Activated CD8-positive, alpha-beta memory T cell treated with anti-CD3 and anti-CD28 coated beads for 1 hour (primary cell): ENCODE results near the gene ROR2.

Source experiments
- DNase-seq, 2 donors: peaks; one replicate each; pipeline ENCODE4 v3.0.0-alpha.2; 2020; ENCODE audit warnings: low read depth in 1 of 2; ENCODE audit errors: extremely low read depth in 1 of 2

ROR2 gene

DNA sequence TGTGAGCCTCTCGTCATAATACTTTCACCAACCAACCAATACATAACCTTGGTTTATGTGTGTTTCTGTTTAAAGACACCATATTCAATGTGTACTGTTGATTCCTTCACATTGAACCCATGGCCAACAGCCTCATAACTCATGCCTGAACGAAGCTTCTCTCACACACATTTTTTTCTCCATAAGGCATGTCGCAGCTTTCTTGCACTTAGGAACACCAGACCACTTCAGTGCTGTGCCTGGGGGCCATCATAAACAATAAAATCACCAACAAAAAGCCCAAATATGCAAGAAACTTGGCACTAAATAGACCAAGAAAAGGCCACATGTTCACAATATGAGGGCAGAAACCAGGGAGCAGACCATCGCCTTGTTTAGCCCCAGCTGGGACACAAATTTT lies 192.2 kb downstream of the ROR2 start:
- no peak for DNase-seq

GRCh38 chr9:91756510-91756780 lies 193.6 kb downstream of the ROR2 start:
- DNase-seq, result no peak

GRCh38 chr9:91755761-91756509 lies 194.1 kb downstream of the ROR2 start:
- no peak for DNase-seq

DNA sequence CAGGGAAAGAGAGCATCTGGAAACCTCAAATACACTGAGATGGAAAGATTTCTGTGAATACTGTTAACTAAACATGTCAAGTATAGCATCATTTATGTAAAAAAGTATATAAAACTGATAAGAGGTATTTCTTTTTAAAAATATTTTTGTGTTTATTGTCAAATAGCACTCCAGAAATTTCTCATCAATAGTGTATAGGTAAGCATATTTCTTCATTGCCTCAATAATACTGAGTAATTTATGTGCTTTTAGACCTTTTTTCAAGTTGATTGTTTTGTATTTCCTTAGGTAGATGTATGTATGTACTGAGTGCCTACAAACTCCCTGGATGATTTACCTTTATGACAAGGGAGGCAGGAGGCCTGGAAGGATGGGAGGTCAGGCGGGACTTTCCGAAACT lies 196.3 kb downstream of the ROR2 start:
- DNase-seq, result no peak

GRCh38 chr9:91751922-91752321 lies 198.1 kb downstream of the ROR2 start:
- DNase-seq, result no peak

- no peak for DNase-seq
Observed at GRCh38 chr9:91750343-91750742, 199.7 kb downstream of the ROR2 start.

DNA sequence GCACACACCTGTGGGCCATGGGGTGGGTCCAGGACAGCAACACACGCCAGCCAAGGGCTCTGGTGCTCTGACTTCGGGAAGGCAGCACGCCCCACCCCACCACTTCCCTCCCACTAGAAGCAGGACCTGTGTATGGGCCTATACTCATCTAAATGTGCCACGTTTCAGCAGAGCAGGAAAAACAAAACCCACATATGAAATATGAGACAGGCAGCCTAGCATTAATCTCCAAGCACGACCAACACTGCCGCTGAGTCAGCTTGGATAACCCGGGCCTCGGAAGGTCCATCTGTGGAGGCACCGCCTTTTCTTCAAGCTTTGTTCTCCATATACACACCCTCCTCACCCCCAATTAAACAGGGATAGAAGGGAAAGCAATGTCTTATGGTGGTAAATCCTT lies 203.1 kb downstream of the ROR2 start:
- DNase-seq, result no peak

DNA sequence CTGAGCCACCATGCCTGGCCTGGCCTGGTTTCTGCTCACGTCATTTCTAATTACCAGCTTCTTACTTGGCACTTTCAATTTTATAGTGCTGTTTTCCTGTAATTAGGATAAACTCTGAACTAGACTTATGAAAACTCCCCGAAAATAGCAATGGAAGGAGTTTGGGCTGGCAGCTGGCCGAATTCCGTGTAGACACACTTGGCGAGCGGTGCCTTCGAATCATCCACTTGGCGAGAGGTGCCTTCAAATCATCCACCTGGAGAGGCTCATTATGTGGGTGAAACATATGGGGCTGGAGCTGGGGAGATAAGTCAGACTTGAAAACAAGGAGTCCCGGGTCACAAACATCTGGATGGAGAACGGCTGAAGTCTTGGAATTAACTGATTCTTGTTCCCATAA lies 203.7 kb downstream of the ROR2 start:
- DNase-seq, result no peak

- DNase-seq, result no peak
Observed at GRCh38 chr9:91744114-91744513, 205.9 kb downstream of the ROR2 start.

DNA sequence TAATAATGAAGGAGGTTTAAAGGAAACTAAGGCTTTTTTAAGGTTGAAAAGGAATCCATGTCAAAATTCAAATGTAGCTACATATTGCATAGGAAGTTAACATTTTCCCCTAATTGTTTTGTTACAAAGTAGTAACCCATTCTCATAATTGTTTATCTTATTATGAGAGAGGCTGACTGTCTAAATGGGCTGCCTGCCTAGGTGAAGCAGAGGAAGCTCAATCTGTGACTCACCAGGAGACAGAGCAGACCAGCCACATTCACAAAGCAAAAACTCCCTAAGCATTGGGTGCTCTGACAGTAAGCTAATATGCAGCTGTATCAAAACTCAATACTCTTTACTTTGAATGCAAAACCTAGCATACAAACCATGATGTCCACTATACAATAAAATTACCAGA lies 208.5 kb downstream of the ROR2 start:
- DNase-seq, result no peak

DNA sequence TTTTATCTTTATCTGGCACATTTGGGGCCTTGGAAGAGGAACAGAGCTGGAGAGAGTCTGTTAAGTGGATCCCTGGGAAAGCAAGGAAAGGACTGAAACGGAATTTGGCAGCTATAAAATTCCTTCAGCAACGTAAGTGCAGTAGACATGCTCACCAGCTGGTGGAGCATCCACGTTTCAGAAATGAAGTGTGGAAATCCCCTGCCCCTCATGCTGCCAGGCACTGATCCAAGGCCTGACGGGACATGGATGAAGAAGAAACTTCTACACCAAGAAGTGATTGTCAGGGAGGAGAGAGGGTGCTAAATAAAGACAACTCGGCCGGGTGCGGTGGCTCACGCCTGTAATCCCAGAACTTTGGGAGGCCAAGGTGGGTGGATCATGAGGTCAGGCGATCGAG lies 209.3 kb downstream of the ROR2 start:
- no peak for DNase-seq

- DNase-seq, result no peak
Observed at GRCh38 chr9:91736898-91737601, 213.0 kb downstream of the ROR2 start.

- no peak for DNase-seq
Observed at GRCh38 chr9:91736311-91736710, 213.7 kb downstream of the ROR2 start.

- no peak for DNase-seq
Observed at GRCh38 chr9:91735049-91735448, 215.0 kb downstream of the ROR2 start.

DNA sequence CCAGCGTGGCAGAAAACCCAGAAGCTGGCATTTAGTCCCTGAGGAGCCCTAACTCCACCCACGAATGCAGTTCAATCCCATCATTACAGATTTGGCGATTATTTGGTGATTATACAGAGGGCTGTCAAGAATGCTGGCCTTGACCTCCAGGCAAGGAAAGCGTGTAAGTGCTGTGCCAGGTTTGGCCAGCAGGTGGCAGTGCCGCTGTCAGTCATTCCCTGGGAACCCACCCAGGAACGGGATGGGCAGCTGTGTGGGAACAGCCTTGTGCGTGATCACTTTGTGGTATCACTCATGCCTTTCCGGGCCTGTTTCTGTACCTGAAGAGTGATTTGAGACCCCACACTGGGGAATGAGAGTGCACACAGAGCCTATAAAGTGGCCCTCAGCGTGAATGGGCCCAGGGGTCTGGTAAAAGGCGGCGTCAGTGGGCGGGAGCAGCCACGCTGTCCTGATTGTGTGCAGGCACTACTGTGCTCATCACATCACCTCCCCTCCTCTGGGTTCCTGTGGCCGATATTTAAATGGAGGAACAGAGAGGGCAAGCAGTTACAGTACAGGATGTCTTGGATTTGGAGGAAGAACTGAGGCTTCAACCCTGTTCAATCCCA lies 215.6 kb downstream of the ROR2 start:
- peak; percentile 4 to 51 for DNase-seq

GRCh38 chr9:91733006-91733624 lies 216.9 kb downstream of the ROR2 start:
- no peak for DNase-seq

DNA sequence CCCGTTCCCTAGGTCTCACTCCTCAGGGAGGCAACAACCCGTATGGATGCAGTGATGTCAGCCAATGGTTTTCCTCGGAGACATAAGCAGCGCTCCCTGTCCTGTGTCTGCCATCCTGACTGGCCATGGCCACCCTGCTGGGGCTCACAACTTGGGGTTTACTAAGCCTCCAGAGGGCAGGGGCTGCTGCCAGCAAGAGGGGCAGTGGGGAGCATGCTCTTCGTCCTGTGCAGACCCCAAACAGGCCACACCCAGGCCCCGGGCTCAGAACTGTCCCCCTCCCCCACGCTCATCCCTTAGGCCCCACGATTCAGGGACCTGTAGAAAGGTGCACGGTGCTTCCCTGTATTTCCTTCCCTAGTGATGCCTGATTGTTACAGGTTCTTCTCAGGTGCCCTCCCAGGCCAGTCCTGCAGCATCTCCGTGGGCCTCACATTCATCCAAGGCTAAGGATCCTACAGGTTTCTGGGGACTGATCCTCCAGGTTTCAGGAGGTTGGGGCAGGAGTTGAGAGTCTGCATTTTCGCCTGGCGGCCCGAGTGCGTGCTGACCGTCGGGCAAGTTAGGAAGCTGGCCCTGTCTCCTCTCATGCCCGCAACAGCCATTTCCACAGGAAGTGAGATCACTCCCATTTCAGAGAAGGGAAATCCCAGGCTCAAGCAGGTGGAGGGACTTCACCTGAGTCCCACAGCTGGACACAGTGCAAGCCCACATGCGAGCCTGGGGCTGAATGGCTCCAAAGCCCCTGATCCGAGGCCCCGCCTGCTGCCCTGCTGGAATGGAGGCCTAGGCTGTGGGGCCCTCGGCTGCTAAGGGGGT lies 217.6 kb downstream of the ROR2 start:
- DNase-seq, result no peak

DNA sequence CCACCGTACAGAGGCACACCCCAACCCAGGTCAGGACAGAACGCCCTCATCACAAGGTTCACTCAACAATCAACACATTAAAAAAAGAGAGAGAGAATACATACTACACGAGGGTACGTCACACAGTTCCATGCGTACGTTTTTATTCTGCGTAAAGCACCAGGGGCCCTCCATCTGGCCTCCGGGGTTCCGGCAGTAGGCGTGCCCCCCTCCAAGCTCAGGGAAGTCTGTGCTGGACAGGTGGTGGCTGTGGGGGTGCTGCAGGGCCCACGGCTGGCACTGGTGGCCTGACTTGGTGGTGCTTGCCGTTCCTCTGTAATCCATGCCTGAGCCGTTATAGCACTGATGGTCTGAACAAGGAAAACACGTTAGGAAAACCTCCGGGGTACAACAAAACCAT lies 219.2 kb downstream of the ROR2 start:
- no peak for DNase-seq

DNA sequence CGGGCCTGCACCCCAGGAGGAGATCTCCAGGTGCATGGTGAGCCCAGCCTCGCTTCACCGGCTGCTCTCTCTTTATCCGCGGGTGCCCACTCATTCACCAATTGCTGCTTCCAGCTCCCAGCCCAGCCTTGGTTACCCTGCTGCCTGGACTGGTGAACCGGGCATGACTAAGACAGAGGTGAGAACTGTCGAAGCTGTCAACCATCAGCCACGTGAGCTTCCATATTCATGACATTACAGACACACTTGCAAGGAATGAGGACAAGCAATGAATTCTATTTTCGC lies 220.5 kb downstream of the ROR2 start:
- no peak for DNase-seq

GRCh38 chr9:91727972-91728371 lies 222.1 kb downstream of the ROR2 start:
- DNase-seq, result no peak

- no peak for DNase-seq
Observed at GRCh38 chr9:91727316-91727861, 222.6 kb downstream of the ROR2 start.
